ENCODE data around the gene SLCO2A1.

GRCh38 chr3:134031348-134031915, 1.7 kb upstream of the SLCO2A1 start:
- TF ChIP-seq POLR2A (IDR thresholded peaks at IDR 0.05), result no peak
- TF ChIP-seq, protein P1, sequence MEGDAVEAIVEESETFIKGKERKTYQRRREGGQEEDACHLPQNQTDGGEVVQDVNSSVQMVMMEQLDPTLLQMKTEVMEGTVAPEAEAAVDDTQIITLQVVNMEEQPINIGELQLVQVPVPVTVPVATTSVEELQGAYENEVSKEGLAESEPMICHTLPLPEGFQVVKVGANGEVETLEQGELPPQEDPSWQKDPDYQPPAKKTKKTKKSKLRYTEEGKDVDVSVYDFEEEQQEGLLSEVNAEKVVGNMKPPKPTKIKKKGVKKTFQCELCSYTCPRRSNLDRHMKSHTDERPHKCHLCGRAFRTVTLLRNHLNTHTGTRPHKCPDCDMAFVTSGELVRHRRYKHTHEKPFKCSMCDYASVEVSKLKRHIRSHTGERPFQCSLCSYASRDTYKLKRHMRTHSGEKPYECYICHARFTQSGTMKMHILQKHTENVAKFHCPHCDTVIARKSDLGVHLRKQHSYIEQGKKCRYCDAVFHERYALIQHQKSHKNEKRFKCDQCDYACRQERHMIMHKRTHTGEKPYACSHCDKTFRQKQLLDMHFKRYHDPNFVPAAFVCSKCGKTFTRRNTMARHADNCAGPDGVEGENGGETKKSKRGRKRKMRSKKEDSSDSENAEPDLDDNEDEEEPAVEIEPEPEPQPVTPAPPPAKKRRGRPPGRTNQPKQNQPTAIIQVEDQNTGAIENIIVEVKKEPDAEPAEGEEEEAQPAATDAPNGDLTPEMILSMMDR (IDR thresholded peaks at IDR 0.05), result no peak
